Activated T-helper 9 cell treated with anti-CD3 and anti-CD28 coated beads, Interleukin-2, amount 50 U/mL, for 16 hours (primary cell): Measurements from ENCODE around the gene USP36.
"Not testable (repeated sequence)": the region's sequence is repeated elsewhere in the genome, so short reads cannot be mapped to it uniquely, and the experiment has no call there.

Experiments used
- DNase-seq: peaks from one replicate; pipeline ENCODE4 v3.0.0-alpha.2; 2020; ENCODE audit warnings: low read depth

The USP36 gene

DNA sequence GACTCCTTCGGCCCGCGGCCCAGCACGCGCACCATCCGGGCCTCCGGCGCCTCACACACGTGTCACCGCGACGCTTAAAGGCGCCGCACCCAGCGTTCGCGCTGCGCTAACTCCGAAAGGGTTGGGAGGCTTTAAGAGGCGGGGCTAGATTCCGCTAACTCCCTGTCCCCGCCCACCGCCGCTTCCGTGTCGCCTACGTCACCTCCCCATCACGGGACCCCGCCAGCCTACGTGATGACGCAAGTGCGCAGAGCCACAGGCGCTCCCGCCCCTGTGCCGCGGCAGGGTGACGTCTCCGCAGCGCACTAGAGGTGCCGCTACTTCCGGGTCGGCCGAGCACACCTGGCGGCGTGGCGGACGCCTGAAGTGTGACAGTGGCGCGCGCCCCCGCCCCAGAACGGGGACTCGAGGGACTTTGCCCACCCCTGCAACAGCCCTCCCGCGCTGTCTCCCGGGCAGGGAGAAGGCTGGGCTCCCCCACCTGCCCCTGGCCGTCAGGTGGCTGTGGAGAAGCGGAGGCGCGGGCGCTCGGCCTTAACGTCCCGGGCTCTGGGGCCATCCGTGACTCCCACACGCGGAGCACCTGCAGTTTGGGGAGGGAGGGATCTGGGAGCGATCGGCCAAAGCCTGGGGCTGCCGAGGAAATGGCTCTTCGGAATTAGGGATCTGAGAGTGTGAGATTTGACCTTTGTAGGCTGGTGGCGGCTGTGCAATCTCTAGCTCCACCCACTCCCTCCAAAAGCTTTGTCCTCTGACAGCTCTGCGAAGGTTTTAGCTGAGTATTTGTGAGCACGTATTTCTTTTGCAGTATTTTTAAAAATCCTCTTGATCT lies at the start of gene USP36:
Gene USP36 (minus strand): TSS at position 35 of the 832 bp plus-strand sequence. CDS start 4,451 bp downstream, outside the sequence.
- peak; percentile 100 for DNase-seq

- DNase-seq, result not testable (repeated sequence)
Observed at GRCh38 chr17:78890096-78890495, 49.5 kb upstream of the USP36 start.

GRCh38 chr17:78889531-78889930 lies 48.9 kb upstream of the USP36 start:
- DNase-seq, result no peak

- DNase-seq, result no peak
Observed at GRCh38 chr17:78888941-78889518, 48.4 kb upstream of the USP36 start.

GRCh38 chr17:78886954-78887353 lies 46.3 kb upstream of the USP36 start:
- no peak for DNase-seq

- DNase-seq, result no peak
Observed at GRCh38 chr17:78885956-78886355, 45.3 kb upstream of the USP36 start.

DNA sequence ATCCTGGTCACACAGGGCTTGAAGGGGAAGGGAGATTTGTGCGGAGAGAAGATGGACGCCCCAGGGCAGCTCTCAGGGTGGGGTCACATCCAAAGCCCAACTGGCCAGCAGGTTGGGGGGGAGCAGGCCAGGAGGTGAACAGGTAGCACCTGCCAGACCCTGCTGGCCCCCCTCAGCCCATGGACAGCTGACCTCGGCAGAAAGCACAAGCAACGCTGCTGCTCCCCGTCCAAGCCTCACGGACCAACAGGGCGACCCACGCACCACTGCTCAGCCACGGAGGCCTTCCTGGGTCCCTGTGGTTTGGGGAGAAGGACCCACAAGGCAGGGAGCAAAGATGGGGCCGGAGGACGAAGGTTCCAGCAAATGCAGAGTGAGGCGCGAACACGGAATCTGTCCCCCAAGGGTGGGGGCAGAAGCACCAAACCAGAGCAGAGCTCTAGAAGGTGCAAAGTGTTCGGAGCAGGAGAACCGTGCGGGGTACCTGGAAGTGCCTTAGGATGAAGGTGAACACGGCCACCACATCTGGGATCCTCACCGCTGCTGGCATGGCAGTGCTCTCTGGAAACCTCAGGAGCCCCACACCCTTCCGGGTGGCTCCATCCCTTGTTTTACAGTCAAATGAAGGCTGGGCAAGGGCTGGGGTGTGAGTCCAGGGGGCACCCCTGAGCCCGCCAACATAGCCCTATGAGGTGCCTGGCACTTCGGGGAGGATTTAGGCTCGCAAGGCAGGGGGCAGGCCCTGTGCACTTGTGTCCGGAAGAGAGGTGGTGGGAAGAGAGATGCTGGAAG lies 44.5 kb upstream of the USP36 start:
- no peak for DNase-seq

- DNase-seq, result no peak
Observed at GRCh38 chr17:78884148-78884825, 43.7 kb upstream of the USP36 start.

DNA sequence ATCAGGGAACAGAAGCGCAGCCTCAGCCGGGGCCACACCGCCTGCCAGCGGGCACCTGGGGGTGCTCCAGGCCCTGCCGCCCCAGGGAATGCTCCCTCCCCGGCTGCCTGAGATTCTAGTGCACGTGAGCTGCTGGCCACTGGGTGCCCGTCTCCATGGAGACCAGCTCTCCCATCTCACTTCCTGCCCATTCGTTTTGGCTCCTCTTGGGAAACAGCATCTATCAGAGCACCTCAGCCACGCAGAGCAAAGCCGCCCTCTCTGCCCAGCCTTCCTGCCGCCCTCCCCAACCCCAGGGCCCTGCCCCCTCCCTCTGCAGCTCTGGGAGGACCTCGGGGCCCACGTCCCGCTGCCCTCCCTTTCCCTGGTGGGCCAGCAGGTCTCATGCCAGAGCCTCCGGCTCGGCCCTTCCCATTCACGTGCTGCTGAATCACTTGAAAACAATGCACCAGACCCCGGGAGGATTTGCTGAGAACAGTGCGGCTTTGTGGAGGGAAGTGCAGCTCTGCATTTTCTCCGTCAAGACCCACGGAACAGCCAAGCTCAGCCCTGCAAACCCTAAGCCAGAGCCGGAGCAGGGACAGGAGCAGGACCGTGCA lies 43.0 kb upstream of the USP36 start:
- no peak for DNase-seq

GRCh38 chr17:78883089-78883532 lies 42.5 kb upstream of the USP36 start:
- no peak for DNase-seq

- DNase-seq, result no peak
Observed at GRCh38 chr17:78882540-78883088, 42.0 kb upstream of the USP36 start.

DNA sequence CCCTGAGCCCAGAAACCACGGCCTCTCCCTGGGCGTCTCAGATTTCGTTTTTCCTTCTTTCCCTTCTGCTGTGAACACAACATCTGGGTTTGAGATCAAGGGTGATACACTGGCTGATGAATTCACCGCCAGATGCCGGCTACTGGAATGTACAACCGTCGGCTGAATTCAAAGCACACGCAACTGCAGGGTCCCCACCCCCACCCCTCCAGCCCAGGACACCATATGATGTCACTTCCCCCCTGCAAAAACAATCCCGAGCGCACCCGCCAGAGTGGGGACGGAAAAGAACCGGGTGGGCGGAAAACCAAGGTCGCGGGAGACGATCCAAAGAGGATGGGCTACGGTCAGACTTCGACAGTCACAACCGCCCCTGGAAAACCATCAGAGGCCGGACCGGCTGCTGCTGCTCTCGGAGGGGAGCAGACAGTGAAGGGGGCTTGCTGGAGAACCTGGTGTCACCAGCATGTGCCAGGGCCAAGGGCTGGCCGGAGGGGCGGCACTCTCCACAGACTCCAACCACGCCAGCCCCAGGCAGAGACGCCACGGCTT lies 39.1 kb upstream of the USP36 start:
- DNase-seq, result no peak

- DNase-seq, result no peak
Observed at GRCh38 chr17:78878871-78879527, 38.4 kb upstream of the USP36 start.

- no peak for DNase-seq
Observed at GRCh38 chr17:78878261-78878660, 37.6 kb upstream of the USP36 start.

DNA sequence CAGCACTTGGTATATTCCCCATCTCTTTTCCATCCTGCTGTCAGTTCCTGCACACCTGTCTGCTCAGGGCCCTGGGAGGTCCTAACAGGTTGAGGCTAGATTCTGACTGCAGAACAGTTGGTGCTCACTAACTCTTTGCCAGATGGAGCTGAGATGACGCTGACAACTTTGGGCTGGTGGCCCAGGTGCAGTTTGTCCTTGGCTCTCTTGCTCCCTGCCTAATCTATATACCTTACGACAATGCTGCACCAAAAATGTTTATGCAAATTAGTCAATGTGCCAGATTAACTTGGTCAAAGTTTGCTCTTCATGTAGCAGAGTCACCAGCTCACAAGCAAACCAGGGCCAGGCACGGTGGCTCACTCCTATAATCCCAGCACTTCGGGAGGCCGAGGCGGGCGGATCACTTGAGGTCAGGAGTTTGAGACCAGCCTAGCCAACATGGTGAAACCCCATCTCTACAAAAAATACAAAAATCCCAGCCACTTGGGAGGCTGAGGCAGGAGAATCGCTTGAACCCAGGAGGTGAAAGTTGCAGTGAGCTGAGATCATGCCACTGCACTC lies 36.4 kb upstream of the USP36 start:
- not testable (repeated sequence) for DNase-seq

DNA sequence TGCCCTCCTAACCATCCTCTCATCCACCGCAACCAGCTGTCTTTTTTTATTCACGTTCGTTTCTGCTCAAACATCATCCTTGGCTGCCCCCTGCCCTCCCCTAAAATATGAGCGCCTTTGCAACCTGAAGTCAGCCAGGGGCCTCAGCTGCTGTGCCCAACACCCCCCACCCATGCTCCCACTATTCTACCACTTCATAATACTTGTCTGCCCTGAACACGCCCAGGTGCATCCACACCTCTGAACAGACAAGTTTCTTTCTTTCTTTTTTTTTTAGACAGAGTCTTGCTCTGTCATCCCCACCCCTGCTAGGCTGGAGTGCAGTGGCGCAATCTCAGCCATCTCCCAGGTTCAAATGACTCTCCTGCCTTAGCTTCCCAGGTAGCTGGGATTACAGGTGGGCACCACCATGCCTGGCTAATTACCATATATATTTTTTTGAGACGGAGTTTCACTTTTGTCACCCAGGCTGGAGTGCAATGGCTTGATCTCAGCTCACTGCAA lies 35.5 kb upstream of the USP36 start:
- DNase-seq, result no peak

- no peak for DNase-seq
Observed at GRCh38 chr17:78875363-78876093, 34.9 kb upstream of the USP36 start.

DNA sequence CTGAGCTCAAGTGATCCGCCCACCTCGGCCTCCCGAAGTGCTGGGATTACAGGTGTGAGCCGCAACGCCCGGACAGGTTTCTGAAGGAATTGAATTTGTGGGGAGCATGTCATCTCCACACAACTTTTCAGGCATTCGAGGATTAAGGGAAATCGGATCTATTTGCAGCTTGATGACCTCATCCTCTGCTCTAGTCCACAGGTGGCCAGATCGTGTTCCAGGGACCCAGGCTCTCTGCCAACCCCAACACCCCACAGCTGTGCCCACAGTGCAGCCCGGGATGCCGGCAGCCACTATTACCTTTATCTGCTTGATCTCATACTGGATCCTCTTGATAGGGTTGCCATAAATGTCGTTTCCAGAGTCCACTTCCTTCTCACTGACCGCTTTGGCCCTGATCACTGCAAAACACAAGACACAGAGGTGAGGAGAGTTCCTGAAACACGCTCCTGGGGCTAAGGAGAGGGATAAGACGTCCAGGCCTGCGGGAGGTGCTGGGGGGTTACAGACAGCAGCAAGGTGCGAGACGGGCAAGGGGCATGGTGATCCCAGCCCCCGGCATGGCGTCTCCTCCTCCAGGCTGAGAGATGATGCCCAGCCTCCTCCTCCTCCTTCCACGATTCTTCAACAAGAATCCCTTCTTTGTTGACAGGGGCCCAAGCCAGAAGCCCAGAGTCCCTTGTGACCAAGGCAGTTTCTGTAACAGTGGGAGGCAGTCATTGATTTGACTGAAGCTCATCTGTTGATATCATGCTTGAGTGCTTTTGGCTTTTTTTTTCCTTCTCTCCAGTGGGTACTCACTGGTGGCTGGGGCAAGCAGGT lies 33.1 kb upstream of the USP36 start:
- DNase-seq, result no peak
